T-helper 1 cell treated with Interleukin-12 subunit alpha and Interleukin-12 subunit beta and Interleukin-4 antibody, amounts not matched to agents 30 μg/mL and 1 μg/mL, for 36 hours (primary cell): Measurements from ENCODE around the gene SIRPB2.

Experiments
- H3K27ac Mint-ChIP-seq: one replicate; pipeline ENCODE4 v1.8.0; 2021; ENCODE audit warnings: mild to moderate bottlenecking, mixed read lengths
- H3K27me3 Mint-ChIP-seq: one replicate; pipeline ENCODE4 v1.8.0; 2021; ENCODE audit warnings: low read depth, mixed read lengths
- H3K36me3 Mint-ChIP-seq: one replicate; pipeline ENCODE4 v1.8.0; 2021; ENCODE audit warnings: low read depth, mixed read lengths
- H3K4me1 Mint-ChIP-seq: one replicate; pipeline ENCODE4 v1.8.0; 2021; ENCODE audit warnings: low read depth, mixed read lengths
- H3K4me3 Mint-ChIP-seq: one replicate; pipeline ENCODE4 v1.8.0; 2021; ENCODE audit warnings: mild to moderate bottlenecking, moderate library complexity, mixed read lengths
- H3K9me3 Mint-ChIP-seq: one replicate; pipeline ENCODE4 v1.8.0; 2021; ENCODE audit warnings: mixed read lengths

SIRPB2 gene

GRCh38 chr20:1450926-1451491, 40.2 kb downstream of the SIRPB2 start:
- H3K4me3 Mint-ChIP-seq = no peak overlapping the region
- peaks cover under 1% of the 10 kb centered on the region for H3K4me1 Mint-ChIP-seq
- H3K36me3 Mint-ChIP-seq = peaks cover 44% of the 10 kb centered on the region
- H3K27ac Mint-ChIP-seq = no peak overlapping the region
- H3K9me3 Mint-ChIP-seq = no peaks in the 10 kb centered on the region
- no peaks in the 10 kb centered on the region for H3K27me3 Mint-ChIP-seq

GRCh38 chr20:1449370-1449769, 41.9 kb downstream of the SIRPB2 start:
- Mint-ChIP-seq H3K27me3 (no peaks in the 10 kb centered on the region), H3K9me3 (no peaks in the 10 kb centered on the region), H3K36me3 (peaks cover 43% of the 10 kb centered on the region), H3K4me1 (no peaks in the 10 kb centered on the region), H3K27ac (no peak overlapping the region), H3K4me3 (no peak overlapping the region)

GRCh38 chr20:1448081-1448620, 43.1 kb downstream of the SIRPB2 start:
- Mint-ChIP-seq H3K4me3 (no peak overlapping the region), H3K27ac (no peak overlapping the region), H3K27me3 (no peaks in the 10 kb centered on the region), H3K36me3 (peaks cover 42% of the 10 kb centered on the region), H3K9me3 (no peaks in the 10 kb centered on the region), H3K4me1 (no peaks in the 10 kb centered on the region)

- H3K27me3 Mint-ChIP-seq = no peaks in the 10 kb centered on the region
- no peaks in the 10 kb centered on the region for H3K4me1 Mint-ChIP-seq
- no peaks in the 10 kb centered on the region for H3K9me3 Mint-ChIP-seq
- no peak overlapping the region for H3K27ac Mint-ChIP-seq
- peaks cover 42% of the 10 kb centered on the region for H3K36me3 Mint-ChIP-seq
- H3K4me3 Mint-ChIP-seq = no peak overlapping the region
These were observed 44.7 kb downstream of the SIRPB2 start for GRCh38 chr20:1446536-1446935.

- Mint-ChIP-seq H3K27me3 (no peaks in the 10 kb centered on the region), H3K27ac (no peak overlapping the region), H3K9me3 (no peaks in the 10 kb centered on the region), H3K36me3 (peaks cover 33% of the 10 kb centered on the region), H3K4me3 (no peak overlapping the region), H3K4me1 (no peaks in the 10 kb centered on the region)
These were observed 48.1 kb downstream of the SIRPB2 start for GRCh38 chr20:1443085-1443484.

- H3K27me3 Mint-ChIP-seq = peaks cover 3% of the 10 kb centered on the region
- H3K9me3 Mint-ChIP-seq = no peaks in the 10 kb centered on the region
- peaks cover 31% of the 10 kb centered on the region for H3K36me3 Mint-ChIP-seq
- no peak overlapping the region for H3K4me3 Mint-ChIP-seq
- peaks cover 2% of the 10 kb centered on the region for H3K4me1 Mint-ChIP-seq
- no peak overlapping the region for H3K27ac Mint-ChIP-seq
These were observed 48.9 kb downstream of the SIRPB2 start for GRCh38 chr20:1442304-1442703.

GRCh38 chr20:1441133-1441532, 50.1 kb downstream of the SIRPB2 start:
- Mint-ChIP-seq H3K36me3 (peaks cover 27% of the 10 kb centered on the region), H3K9me3 (no peaks in the 10 kb centered on the region), H3K4me3 (no peak overlapping the region), H3K27ac (no peak overlapping the region), H3K27me3 (peaks cover 5% of the 10 kb centered on the region), H3K4me1 (peaks cover 5% of the 10 kb centered on the region)

- peaks cover 5% of the 10 kb centered on the region for H3K27me3 Mint-ChIP-seq
- peaks cover 12% of the 10 kb centered on the region for H3K4me1 Mint-ChIP-seq
- no peak overlapping the region for H3K27ac Mint-ChIP-seq
- no peaks in the 10 kb centered on the region for H3K9me3 Mint-ChIP-seq
- peaks cover 21% of the 10 kb centered on the region for H3K36me3 Mint-ChIP-seq
- no peak overlapping the region for H3K4me3 Mint-ChIP-seq
These were observed 51.2 kb downstream of the SIRPB2 start for GRCh38 chr20:1440024-1440423.

- Mint-ChIP-seq H3K36me3 (peaks cover 15% of the 10 kb centered on the region), H3K4me3 (no peak overlapping the region), H3K27me3 (peaks cover 12% of the 10 kb centered on the region), H3K27ac (no peak overlapping the region), H3K9me3 (no peaks in the 10 kb centered on the region), H3K4me1 (peaks cover 20% of the 10 kb centered on the region)
These were observed 52.9 kb downstream of the SIRPB2 start for GRCh38 chr20:1438361-1438760.

- Mint-ChIP-seq H3K36me3 (peaks cover 14% of the 10 kb centered on the region), H3K27ac (no peak overlapping the region), H3K4me1 (peaks cover 20% of the 10 kb centered on the region), H3K9me3 (no peaks in the 10 kb centered on the region), H3K27me3 (peaks cover 18% of the 10 kb centered on the region), H3K4me3 (no peak overlapping the region)
These were observed 53.9 kb downstream of the SIRPB2 start for GRCh38 chr20:1437235-1437904.

GRCh38 chr20:1436263-1436662, 55.0 kb downstream of the SIRPB2 start:
- Mint-ChIP-seq H3K27ac (no peak overlapping the region), H3K27me3 (peaks cover 28% of the 10 kb centered on the region), H3K9me3 (no peaks in the 10 kb centered on the region), H3K4me3 (no peak overlapping the region), H3K4me1 (peaks cover 20% of the 10 kb centered on the region), H3K36me3 (peaks cover 9% of the 10 kb centered on the region)

GRCh38 chr20:1435337-1435699, 55.9 kb downstream of the SIRPB2 start:
- H3K4me1 Mint-ChIP-seq = peaks cover 22% of the 10 kb centered on the region
- H3K4me3 Mint-ChIP-seq = no peak overlapping the region
- H3K36me3 Mint-ChIP-seq = peaks cover 9% of the 10 kb centered on the region
- H3K27ac Mint-ChIP-seq = no peak overlapping the region
- H3K9me3 Mint-ChIP-seq = no peaks in the 10 kb centered on the region
- peaks cover 35% of the 10 kb centered on the region for H3K27me3 Mint-ChIP-seq

GRCh38 chr20:1434571-1435336, 56.5 kb downstream of the SIRPB2 start:
- Mint-ChIP-seq H3K4me1 (peaks cover 22% of the 10 kb centered on the region), H3K4me3 (peak overlapping the region; percentile 12), H3K27ac (peak overlapping the region; percentile 78), H3K27me3 (peaks cover 38% of the 10 kb centered on the region), H3K36me3 (peaks cover 7% of the 10 kb centered on the region), H3K9me3 (no peaks in the 10 kb centered on the region)

GRCh38 chr20:1431158-1431557, 60.1 kb downstream of the SIRPB2 start:
- Mint-ChIP-seq H3K27me3 (peaks cover 37% of the 10 kb centered on the region), H3K9me3 (no peaks in the 10 kb centered on the region), H3K27ac (no peak overlapping the region), H3K36me3 (peaks cover 7% of the 10 kb centered on the region), H3K4me1 (peaks cover 23% of the 10 kb centered on the region), H3K4me3 (no peak overlapping the region)

- Mint-ChIP-seq H3K4me1 (peaks cover 17% of the 10 kb centered on the region), H3K27me3 (peaks cover 40% of the 10 kb centered on the region), H3K27ac (no peak overlapping the region), H3K36me3 (peaks cover 7% of the 10 kb centered on the region), H3K4me3 (no peak overlapping the region), H3K9me3 (no peaks in the 10 kb centered on the region)
These were observed 61.2 kb downstream of the SIRPB2 start for GRCh38 chr20:1430004-1430451.
